Lower leg skin (tissue), 3 donors: ENCODE results near the gene MATN4.

Experiments used
- CTCF ChIP-seq, 3 donors: fragments of 450-650 bp; IDR thresholded peaks; one replicate each; pipeline ENCODE4 v1.5.1; 2016; ENCODE audit warnings: antibody characterized with exemption in 3 of 3, mild to moderate bottlenecking in 3 of 3, moderate library complexity in 2 of 3
- POLR2A ChIP-seq, 2 donors: fragments of 450-650 bp; IDR thresholded peaks; one replicate each; pipeline ENCODE4 v1.6.1; 2016 to 2017; ENCODE audit warnings: antibody characterized with exemption in 2 of 2, mild to moderate bottlenecking in 1 of 2, moderate library complexity in 1 of 2

GRCh38 chr20:45313943-45314342 lies 5.8 kb upstream of the MATN4 start:
- TF ChIP-seq CTCF (IDR thresholded peaks at IDR 0.05) (no peak), POLR2A (IDR thresholded peaks at IDR 0.05) (no peak)
